Hypothalamus (tissue), 51 donors: ENCODE data around the gene TUBA4B.
"Not testable (repeated sequence)": the region's sequence is repeated elsewhere in the genome, so short reads cannot be mapped to it uniquely, and the experiment has no call there.

Source experiments
- DNase-seq, 51 donors: peaks; one replicate each; lab custom pipeline; 2025; lab: John Stamatoyannopoulos, UW

The TUBA4B gene

DNA sequence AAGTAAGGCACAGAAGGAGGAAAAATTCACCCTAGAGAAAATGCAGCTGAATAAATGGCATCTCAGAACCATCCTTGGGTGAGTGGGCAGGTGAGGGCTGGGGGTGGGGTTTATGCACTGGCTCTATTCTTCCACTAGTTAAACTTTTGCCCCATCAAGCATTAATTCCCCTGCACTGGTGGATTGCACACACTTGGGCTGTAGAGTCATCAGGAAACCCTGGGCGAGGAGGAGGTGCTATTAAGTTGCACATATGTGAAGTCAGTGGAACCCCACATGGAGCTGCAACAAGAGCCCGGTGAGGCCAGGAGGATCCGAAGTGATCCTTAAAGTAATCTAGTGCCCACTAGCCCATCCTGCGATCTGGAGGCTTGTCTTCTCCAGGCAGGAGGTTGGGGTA, 19.3 kb downstream of the TUBA4B start:
- DNase-seq: no peak

DNA sequence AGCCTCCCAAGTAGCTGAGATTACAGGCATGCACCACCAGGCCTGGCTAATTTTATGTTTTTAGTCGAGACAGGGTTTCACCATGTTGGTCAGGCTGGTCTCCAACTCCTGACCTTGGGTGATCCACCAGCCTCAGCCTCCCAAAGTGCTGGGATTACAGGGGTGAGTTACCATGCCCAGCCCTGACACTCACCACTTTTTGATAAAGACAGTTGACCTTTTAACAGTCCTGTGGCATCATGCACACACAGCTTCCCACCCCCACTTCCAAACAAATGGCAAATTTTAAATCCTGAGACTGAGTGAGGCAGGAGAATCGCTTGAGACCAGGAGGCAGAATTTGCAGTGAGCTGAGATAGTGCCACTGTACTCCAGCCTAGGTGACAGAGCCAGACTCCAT, 20.0 kb downstream of the TUBA4B start:
- DNase-seq: no peak

DNA sequence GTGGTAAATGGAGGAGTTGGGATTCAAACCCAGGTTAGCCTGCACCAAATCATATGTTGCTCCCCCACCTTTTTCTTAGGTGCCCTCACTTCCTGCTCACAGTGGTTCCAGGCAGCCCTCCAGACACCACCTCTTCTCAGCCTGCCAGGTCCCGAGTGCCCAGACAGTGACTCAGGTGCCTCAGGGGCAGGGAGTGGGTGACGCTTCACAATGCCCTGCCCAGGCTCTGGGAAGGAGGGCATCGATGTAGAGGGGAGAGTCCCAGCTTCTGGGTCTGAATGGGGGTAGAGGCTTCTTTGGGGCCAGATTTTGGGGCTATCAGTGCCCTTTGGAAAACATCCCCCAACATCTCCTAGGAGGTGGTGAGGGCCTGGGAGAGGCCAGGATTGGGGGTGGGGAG, 20.9 kb downstream of the TUBA4B start:
- no peak for DNase-seq

DNA sequence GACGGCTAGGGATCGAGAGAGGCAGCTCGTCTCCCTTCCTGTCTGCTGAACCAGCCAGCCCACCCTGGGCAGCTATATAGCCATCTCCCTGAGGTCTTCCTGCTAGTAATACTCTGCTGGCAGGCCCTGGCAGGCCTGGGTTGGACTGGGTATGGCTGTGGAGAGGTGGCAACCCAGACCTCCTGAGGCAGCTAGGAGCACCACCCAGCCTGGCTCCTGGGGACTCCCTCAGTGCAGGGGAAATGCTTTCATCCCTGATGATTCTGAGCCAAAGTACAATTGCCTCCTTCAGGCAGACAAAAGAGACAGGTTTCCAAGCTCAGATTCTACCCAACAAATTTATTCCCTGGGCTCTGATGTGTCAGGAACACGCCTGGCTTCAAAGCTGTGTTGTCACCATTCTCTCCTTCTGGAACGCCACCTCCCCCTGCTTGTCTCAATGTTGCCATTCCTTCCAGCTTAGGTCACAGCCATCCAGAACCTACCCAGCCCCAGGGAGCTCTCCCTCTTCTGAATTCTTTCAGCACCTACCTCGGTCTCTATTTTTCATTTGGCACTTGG, 21.4 kb downstream of the TUBA4B start:
- DNase-seq: no peak

DNA sequence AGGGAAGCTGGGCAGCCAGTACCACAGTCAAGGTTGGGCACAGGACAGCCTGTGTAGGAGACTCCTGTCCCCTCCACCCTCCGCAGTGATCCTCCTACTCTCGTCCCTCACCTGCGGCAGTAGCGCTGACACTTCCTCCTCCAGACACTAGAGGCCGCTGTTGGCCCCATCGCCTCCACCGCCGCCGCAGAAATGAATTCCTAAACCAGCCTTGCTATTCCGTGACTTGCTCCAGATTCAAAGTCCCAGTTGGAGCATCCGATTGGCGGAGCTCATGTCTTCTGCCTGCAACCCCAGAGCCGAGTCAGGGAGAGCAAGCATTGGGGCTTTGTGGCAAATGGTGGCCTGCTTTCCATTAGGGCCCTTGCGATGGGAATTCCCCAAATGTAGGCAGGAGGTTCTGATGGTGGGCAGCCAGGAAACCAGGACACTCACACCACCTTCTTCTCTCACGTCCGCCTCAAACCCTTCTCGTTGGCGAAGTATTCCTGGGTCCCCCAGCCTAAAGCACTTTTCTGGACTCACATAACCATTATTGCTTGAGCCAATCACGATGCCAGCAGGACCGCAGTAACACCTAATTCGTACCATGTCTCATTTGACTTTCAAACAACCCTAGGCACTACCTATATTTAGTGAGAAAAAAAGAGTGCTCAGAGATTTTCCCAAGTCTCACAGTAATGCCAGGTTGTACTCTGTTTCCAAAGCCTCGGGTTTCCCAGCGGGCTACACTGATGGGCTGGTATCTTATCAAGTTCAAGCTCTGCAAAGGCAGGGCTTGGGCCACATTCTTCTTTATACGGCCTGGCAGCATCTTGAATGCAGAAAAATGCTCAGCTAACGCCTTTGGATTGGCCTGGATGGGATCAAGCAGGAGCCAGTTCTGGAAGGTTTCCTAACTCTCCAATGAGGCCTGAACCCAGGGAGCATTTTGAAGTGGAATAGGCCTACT, 24.9 kb downstream of the TUBA4B start:
- DNase-seq: peak in 49 of 51 donors; percentile 29 to 91 (median 67)

DNA sequence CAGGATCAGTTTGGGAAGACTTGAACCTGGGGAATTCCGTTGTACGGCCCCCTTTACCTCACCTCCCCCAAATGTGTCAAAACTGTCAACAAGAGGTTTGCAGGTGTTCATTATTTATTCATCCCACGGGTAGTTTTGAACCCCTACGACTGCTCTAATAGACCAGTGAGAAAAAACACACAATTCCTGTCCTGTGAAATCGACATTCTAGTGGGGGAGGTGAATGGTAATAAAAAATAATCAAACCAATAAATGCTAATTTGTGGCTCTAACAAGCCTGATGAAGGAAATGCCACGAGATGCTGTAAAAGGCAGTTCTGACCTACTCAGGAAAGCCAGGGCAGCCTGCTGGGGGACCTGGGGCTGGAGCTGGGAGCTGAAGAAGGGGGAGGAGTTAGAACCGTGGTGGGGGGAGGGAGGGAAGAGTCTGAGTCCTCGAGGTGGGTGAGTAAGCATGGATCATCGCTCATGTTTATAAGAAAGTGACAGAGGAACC, 25.7 kb downstream of the TUBA4B start:
- DNase-seq: no peak

DNA sequence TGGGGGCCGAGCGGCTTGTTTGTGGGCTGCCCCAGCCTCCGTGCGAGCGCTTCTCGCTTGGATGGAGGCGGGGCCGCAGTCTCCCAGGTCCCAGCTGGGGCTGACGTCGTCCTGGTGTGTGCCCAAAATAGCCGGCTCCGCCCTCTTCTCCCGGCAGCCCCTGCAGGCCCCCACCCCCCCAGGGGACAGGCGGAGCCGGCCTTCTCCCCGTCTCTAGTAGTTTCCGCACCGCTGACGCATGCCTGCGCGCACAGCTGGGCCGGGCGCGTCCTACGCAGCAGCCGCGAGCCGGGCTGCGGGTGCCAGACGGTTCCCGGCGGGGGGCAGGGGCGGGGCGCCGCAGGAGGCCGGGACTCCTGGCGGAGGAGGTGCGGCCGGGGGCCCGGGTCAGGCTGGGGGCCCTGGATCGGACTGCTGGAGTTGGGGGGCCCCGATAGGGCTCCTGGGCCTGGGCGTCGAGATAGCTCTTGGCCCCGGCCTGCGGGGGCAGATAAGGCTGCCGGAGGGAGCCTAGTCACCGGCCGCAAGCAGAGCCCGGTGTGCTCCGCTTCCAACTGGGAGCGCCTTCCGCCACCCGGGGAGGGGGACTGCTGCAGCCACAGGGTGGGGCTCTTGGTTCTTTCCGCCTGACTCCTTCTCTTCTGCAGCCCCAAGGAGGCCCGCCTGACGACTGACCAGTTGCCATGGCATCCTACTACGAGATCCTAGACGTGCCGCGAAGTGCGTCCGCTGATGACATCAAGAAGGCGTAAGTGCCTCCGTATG, 26.3 kb downstream of the TUBA4B start, which contains the start of gene DNAJB2:
Gene DNAJB2 (plus strand): TSS at position 216 of the 765 bp plus-strand sequence. CDS start 468 bp downstream, at position 684.
- peak; percentile 71 to 99 (median 98) for DNase-seq

DNA sequence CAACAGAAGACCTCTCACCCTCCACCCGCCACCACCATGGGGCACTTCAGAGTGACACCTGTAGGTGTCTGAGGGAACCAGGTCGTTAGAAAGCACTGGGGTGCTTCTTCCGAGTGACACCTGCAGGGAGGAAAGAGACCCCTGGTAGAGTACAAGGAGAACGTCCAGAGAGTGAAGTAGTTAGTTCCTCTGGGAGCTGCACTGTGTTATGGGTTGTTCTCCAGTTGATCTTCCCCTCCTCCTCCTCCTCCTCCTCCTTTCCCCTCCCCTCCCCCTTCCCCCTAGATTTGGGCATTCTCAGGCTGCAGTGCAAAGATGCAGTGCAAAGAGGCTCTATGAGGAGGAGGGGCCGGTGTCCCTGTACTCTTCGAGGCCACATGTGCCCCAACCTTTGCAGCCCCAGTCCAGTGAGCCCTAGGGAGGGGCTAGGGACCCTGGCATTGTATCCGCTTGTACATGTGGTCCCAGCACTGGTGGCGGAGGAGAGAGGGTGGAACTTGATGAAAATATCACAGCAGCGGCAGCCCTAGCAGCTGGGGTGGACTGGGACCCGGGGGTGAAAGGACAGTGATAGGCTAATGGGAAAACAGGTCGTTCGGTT, 27.0 kb downstream of the TUBA4B start:
- peak in 2 of 51 donors; percentile 44 to 66 for DNase-seq

DNA sequence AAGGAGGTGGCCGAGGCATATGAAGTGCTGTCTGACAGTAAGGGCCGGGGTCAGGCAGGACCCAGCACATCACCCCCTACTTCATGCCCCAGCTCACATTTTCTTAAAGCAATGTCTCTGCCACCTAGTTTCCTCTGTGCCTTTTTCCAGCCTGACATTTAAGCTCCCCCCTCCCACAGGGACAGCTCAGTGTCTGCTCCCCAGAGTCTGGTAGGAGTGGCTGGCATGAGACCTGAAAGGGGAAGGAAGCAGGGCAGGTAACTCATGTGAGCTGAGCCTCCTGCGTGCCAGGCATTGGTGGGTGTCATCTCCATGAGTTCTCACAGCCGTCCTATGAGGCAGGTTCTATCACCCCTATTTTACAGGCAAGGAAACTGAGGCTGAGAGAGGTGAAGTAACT, 27.6 kb downstream of the TUBA4B start:
- peak in 2 of 51 donors; percentile 40 to 53 for DNase-seq

DNA sequence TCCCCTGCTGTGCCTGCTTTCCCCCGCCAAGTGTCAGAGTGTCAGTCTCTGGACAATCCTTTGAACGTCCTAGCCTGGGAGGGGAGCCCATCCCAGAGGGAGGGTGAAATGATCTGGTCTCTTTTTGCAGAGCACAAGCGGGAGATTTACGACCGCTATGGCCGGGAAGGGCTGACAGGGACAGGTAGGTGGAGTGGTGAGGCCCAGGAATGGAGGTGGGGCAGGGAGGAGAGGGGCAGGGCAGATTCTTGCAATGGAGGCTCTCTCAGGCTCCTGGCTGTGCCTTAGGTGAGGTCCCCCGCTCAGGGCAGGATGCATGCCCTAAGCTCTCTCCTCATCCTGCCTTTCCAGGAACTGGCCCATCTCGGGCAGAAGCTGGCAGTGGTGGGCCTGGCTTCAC, 28.5 kb downstream of the TUBA4B start:
- DNase-seq: peak in 1 of 51 donors; percentile 22

DNA sequence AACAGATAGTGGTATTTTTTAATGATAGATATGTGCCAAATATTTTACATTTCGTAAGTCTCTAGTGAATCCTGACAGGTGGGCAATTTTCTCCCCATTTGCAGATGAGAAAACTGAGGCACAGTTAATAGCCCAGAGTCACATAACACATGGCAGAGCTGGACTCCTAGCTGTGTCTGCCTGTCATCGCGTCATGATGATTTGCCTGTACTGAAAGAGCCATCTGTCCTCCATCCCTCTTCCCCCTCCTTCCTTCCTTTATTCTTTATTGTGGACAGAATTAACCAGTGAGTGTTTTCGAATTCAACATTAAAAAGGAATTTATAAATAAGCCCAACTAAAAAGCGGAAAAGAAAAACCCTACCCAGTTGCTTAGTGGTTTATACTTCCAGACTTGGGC, 29.3 kb downstream of the TUBA4B start:
- peak in 18 of 51 donors; percentile 5 to 71 (median 44) for DNase-seq

DNA sequence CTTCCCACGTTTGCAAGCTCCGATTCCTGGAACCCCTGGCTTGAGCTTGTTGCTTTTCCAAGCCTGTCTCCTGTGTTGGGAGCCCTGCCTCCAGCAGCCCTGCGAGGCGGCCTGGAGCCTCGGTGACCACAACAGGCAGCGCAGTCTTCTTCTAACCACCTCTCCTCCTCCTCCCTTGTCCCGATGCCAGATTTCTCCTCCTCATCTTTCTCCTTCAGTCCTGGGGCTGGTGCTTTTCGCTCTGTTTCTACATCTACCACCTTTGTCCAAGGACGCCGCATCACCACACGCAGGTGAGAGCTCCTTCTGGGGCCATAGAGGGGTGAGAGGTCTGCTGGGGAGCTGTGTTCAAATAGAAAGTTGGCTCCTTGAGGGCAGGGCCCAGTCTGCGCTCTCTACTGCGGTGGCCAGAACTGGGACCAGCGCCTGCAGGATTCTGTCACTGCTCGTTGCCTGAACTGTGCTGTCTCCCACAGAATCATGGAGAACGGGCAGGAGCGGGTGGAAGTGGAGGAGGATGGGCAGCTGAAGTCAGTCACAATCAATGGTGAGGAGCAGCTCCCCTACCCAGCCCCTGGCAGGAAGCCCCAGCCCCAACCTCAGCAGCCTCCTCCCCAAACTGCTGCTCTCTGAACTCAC, 30.0 kb downstream of the TUBA4B start:
- peak in 5 of 51 donors; percentile 13 to 55 (median 32) for DNase-seq

DNA sequence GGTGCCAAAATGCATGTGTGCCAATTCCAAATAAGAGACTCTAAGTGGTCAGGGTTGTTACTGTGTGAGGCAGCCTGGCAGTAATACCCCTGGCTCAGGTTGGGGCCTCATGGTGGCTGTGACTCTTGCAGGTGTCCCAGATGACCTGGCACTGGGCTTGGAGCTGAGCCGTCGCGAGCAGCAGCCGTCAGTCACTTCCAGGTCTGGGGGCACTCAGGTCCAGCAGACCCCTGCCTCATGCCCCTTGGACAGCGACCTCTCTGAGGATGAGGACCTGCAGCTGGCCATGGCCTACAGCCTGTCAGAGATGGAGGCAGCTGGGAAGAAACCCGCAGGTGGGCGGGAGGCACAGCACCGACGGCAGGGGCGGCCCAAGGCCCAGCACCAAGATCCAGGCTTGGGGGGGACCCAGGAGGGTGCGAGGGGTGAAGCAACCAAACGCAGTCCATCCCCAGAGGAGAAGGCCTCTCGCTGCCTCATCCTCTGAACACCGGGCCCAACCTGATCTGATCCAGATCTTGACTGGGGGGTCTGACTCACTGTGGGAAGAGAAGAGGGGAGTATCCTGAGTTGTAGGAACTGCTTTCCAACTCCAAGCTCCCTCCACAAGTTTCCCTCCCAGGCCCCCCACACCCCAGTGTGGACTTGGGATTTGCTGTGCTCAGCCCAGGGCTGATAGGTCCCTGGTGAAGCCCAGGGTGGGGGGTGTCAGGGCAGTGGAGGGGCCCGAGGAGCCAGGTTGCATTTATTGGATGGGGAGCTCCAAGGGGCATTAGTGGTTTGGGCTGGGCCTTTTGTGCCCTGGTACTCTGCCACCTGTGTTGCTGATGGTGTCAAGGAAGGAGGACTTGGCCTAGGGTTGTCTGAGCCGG, 31.7 kb downstream of the TUBA4B start:
- DNase-seq: no peak

DNA sequence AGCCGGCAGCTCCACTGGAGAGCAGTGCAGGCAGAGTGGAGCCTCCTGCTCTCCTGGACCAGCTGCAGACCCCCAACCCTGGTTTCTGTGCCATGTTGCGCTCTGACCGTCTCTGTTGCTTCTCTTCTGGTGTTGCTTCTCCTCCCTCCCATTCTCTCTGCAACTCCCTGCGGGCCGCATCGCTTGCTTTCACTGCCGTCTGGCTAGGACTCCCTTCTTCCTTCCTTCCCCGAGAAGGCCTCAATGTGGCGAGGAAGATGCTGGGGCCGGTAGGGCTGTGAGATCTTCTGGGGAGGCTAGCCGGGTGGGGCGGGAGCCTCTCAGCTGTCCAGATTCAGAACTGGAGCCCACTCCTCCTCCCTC, 32.3 kb downstream of the TUBA4B start:
- no peak for DNase-seq

DNA sequence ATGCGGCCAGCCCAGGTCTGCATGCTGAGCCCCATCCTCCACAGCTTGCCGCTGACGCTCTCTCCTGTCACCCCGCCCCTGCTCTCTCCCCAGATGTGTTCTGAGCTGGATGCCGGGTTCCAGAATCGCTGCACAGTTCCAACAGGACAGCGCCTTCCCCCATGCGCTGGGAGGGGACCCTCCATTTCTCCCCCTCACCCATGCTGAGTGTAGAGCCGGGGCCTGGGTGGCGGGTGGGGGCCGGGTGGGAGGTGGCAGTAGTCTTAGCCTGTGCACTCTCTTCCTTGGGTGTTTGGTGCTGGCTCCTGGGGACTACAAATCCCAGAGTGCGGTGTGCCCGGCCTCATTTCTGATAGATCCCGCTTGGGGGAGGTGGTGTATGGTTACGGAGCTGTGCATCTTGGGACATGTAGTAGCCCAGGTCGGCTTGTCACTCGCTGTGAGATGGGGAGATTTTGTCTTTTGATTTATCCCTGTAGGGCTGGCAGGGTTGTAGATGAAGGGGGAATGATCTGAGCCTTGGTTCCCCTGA, 32.9 kb downstream of the TUBA4B start:
- DNase-seq: peak in 26 of 51 donors; percentile 17 to 82 (median 50)

DNA sequence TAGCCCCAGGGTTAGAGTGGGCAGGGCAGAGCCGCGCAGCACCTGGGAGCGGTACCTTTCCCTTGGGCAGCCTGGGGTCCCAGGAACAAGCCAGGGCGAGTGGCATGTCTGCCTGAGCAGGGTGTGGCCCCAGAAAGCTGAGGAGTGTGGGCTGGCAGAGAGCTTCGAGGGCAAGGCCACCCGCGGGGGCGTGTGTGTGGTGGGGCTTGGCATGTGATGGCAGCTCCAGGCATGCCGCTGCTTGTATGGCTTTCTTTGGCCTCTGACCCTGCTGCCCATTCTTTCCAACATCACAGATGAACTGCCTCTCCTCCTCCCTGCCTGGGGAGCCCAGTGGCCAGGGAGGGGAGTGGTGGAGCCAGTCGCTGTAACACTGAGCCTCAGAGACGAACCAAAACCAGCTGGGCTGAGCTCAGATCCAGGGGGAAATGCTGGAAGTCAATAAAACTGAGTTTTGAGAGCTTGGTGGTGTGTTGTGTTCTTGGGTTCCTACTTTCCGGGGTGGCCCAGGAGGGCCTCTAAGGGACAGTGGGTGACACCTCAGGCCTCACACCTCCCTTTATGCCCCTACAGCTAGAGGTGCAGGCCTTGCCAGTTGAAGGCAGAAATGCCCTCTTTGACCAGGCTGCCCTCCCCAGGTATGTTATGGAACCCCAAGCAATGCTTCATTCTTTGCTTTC, 33.5 kb downstream of the TUBA4B start:
- DNase-seq: peak in 21 of 51 donors; percentile 34 to 67 (median 49)

DNA sequence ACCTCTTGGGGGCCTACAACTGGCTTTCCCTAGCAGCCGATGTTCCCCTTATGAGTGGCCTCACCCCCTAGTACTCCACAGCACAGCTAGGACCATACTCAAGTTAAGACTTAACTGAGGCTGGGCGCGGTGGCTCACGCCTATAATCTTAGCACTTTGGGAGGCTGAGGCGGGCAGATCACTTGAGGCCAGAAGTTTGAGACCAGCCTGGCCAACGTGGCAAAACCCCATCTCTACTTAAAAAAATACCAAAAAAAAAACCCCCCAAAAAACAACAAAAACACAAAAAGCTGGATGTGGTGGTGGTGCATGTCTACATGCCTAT, 34.0 kb downstream of the TUBA4B start:
- DNase-seq: not testable (repeated sequence)

DNA sequence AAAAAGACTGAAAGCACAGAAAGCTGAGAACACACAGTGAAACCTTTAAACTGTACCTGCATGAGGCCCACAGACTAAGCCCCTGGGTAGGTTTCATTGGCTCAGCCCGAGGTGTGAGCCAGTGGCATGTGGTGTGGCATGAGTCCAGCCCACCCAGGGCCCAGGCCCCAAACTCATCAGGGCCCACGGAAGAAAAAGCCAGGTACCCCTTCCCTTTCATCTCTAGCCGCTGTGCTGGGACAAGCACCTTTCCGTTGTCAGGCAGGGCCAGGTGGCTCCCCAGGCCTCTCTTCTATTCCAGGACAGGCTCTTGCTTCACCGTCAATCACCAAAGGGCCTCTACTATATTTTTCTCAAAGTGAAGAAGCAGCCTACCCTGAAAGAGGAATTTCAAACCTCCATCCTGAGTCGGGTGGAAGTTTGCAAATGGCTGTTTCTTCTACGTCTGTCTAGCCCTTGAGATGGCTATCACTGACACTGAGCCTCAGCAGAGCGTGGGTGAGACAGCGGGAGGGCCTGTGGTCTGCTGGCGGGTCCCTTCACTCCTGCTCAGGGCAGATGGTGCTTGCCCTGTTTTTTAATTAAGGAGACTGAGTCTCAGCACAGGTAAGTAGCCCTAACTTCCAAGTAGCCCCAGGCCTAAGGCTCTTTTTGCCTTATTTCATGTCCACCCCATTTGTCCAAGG, 34.7 kb downstream of the TUBA4B start:
- DNase-seq: no peak
